ENCODE results near the gene TIGD3. TPM values are rescaled to one million over a fixed set of nuclear protein-coding genes. Genes with fewer than 3 reads are reported as not detected.
A peak's percentile ranks its signal among the peaks of the same experiment; 100 is the strongest.

The TIGD3 gene
- polyA plus RNA-seq, 3 donors from 2014 or later = 0.90 to 1.2 (median 0.90) TPM

DNA sequence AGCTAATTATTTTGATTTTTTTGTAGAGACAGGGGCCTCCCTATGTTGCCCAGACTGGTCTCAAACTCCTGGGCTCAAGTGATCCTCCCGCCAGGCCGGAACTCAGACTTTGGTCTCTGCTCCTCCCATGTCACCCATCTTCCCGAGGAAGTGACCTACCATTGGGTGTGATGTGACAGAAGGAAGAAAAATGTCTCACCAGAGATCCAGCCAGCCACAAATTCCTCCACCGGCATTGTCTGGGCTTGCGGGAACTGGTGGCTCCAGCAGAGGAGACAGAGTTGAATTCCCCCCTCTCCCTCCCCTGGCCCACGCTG, 27.1 kb downstream of the TIGD3 start:
- Mint-ChIP-seq H3K27ac (peak overlapping the region; percentile 99 to 100 (median 100)), H3K9me3 (no peaks in the 10 kb centered on the region), H3K4me3 (peak overlapping the region; percentile 86 to 93 (median 92)), H3K36me3 (no peaks in the 10 kb centered on the region), H3K27me3 (ENCODE audit: low read depth in 3 of 3) (peaks cover 4 to 27% (median 5%) of the 10 kb centered on the region in 3 donors), H3K4me1 (peaks cover 44 to 53% of the 10 kb centered on the region in 2 donors)
- DNase-seq = no peak

DNA sequence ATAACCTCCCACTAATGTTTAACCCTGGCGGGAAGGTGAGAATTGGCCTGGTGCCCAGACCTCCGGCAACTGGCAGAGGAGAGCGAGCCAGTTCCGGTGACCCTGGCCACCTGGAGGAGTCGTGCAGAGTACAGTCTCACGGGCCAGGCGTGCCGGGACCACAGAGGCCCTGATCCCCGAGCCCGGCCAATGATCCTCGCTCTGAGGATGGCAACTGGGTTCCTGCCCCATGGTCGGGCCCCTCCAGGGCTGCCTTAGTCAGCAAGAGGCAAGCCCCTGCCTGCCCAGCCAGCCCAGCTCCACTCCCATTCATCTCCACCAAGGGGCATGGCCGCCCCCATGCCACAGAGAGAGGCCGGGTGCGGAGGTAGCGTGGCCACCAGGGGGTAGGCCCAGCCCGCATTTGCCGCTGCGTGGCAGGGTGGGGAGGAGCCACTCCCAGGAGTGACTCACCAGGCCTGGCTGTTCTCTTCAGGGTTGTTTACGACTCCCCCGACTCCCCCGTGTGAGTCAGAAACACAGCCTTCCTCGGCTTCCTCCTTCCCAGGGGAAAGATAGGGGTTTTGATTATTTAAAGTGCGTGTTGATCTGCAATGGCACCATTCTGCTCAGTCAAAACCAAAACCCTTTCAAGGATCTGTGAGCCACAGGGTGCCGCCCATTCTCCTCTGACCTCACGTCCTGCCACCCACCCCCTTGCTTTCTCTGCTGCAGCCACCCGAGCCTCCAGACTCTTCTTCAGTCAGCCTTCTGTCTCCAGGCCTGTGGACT, 27.7 kb downstream of the TIGD3 start, which contains the start of gene SLC25A45:
SLC25A45 (minus strand) TSS at position 614 of the 771 bp plus-strand sequence. CDS start 695 bp downstream, outside the sequence.
- Mint-ChIP-seq H3K36me3 (no peaks in the 10 kb centered on the region), H3K27ac (peak within 1 kb of the TSS; percentile 99 to 100 (median 100)), H3K9me3 (no peaks in the 10 kb centered on the region), H3K4me1 (peaks cover 49 to 57% of the 10 kb centered on the region in 2 donors), H3K27me3 (ENCODE audit: low read depth in 3 of 3) (peaks cover 4 to 30% (median 5%) of the 10 kb centered on the region in 3 donors), H3K4me3 (peak within 1 kb of the TSS; percentile 86 to 93 (median 92))
- DNase-seq = peak; percentile 88 to 89 (median 88)

- Mint-ChIP-seq H3K36me3 (no peaks in the 10 kb centered on the region), H3K27ac (peak overlapping the region; percentile 99 to 100 (median 100)), H3K4me1 (peaks cover 52 to 60% of the 10 kb centered on the region in 2 donors), H3K27me3 (ENCODE audit: low read depth in 3 of 3) (peaks cover 3 to 31% (median 4%) of the 10 kb centered on the region in 3 donors), H3K4me3 (peak overlapping the region; percentile 86 to 93 (median 92)), H3K9me3 (no peaks in the 10 kb centered on the region)
- no peak for DNase-seq
Observed at GRCh38 chr11:65382804-65383368, 28.3 kb downstream of the TIGD3 start.

DNA sequence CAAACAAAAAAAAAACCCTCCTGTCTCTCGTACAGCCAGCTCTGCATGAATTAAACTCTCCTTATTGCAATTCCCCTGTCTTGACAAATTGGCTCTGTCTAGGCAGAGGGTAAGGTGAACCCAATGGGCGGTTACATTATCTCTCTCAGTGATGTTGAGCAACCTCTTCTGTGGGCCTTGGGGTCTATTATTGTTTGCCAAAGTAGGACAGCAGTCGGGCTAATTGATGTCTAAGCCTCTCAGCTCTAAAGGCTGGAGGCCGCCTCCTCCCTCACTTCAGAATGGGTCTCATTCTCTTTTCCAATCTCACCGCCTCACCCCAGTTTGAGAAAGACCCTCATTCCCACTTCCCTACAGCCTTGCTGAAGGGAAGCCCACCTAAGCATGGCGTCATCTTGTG, 29.2 kb downstream of the TIGD3 start:
- no peak for DNase-seq
- Mint-ChIP-seq H3K9me3 (no peaks in the 10 kb centered on the region), H3K27ac (peak overlapping the region; percentile 99 to 100 (median 100)), H3K4me1 (peaks cover 60 to 69% of the 10 kb centered on the region in 2 donors), H3K36me3 (no peaks in the 10 kb centered on the region), H3K4me3 (peak overlapping the region; percentile 77 to 90 (median 88)), H3K27me3 (ENCODE audit: low read depth in 3 of 3) (peaks cover 3 to 31% (median 4%) of the 10 kb centered on the region in 3 donors)

DNA sequence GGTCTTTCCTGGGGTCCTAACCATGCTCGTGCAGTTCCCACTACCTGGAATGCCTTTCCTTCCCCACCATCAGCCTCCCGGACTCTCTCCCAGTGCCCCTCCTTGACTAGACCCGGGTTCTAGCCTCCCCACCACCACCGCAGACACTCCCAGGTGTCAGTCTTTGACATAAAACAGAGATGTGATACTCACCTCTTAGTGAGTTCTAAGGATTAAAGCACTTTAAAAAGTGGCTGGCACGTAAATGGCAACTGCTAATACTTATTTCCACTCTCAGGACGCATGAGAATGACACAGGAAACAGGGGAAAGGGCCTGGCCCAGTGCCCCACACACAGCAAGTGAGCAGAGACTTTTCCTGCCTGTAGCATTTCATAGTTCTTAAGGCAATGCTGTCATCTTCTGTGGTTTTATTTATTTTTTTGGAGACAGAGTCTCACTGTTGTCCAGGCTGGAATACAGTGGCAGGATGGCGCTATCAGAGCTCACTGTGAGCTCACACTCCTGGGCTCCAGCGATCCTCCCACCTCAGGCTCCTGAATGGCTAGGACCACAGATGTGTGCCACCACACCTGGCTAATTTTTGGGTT, 29.8 kb downstream of the TIGD3 start:
- peaks cover 66 to 75% of the 10 kb centered on the region in 2 donors for H3K4me1 Mint-ChIP-seq
- H3K27me3 Mint-ChIP-seq (ENCODE audit: low read depth in 3 of 3) = peaks cover 3 to 31% (median 4%) of the 10 kb centered on the region in 3 donors
- H3K9me3 Mint-ChIP-seq = no peaks in the 10 kb centered on the region
- H3K36me3 Mint-ChIP-seq = no peaks in the 10 kb centered on the region
- H3K4me3 Mint-ChIP-seq = peak overlapping the region; percentile 77 to 90 (median 88)
- H3K27ac Mint-ChIP-seq = peak overlapping the region; percentile 99 to 100 (median 100)
- peak; percentile 50 to 54 (median 53) for DNase-seq

- peak within 1 kb of the TSS; percentile 99 to 100 (median 100) for H3K27ac Mint-ChIP-seq
- H3K9me3 Mint-ChIP-seq = no peaks in the 10 kb centered on the region
- no peaks in the 10 kb centered on the region for H3K36me3 Mint-ChIP-seq
- H3K27me3 Mint-ChIP-seq (ENCODE audit: low read depth in 3 of 3) = peaks cover 3 to 31% (median 4%) of the 10 kb centered on the region in 3 donors
- peak; percentile 92 to 94 (median 93) for DNase-seq
- H3K4me3 Mint-ChIP-seq = peak within 1 kb of the TSS; percentile 86 to 90 (median 88)
- H3K4me1 Mint-ChIP-seq = peaks cover 74 to 77% of the 10 kb centered on the region in 2 donors
Observed at GRCh38 chr11:65386307-65387140, 32.0 kb downstream of the TIGD3 start, which contains the start of gene FRMD8. FRMD8 (plus strand) TSS chr11:65386637; CDS start chr11:65387037, 400 bp downstream.

DNA sequence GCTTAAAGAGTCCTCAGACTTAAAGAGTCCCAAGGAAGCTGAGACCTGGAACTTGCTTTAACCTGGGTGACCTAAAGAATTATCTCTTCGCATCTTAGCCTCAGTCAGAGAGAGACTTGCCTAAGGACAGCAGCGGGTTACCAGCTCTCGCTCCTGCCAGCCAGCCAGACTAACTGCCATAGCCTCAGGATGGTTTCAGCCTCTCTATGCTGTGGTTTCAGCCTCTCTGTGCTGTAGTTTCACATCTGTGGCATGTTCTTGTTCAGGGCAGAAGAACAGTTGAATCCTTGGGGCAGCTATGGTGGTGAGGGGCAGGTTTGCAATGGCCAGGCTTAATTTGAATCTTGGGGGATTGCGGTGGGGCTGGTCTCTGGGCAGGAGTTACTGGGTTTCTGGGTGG, 34.2 kb downstream of the TIGD3 start:
- H3K4me1 Mint-ChIP-seq = peaks cover 58 to 66% of the 10 kb centered on the region in 2 donors
- H3K27me3 Mint-ChIP-seq (ENCODE audit: low read depth in 3 of 3) = peaks cover 3 to 18% (median 4%) of the 10 kb centered on the region in 3 donors
- no peak for DNase-seq
- peak overlapping the region in 5 of 6 donors; percentile 65 to 92 (median 77) for H3K27ac Mint-ChIP-seq
- H3K9me3 Mint-ChIP-seq = no peaks in the 10 kb centered on the region
- H3K36me3 Mint-ChIP-seq = peaks cover 0 to 6% (median 0%) of the 10 kb centered on the region in 3 donors
- peak overlapping the region; percentile 62 to 88 (median 74) for H3K4me3 Mint-ChIP-seq

DNA sequence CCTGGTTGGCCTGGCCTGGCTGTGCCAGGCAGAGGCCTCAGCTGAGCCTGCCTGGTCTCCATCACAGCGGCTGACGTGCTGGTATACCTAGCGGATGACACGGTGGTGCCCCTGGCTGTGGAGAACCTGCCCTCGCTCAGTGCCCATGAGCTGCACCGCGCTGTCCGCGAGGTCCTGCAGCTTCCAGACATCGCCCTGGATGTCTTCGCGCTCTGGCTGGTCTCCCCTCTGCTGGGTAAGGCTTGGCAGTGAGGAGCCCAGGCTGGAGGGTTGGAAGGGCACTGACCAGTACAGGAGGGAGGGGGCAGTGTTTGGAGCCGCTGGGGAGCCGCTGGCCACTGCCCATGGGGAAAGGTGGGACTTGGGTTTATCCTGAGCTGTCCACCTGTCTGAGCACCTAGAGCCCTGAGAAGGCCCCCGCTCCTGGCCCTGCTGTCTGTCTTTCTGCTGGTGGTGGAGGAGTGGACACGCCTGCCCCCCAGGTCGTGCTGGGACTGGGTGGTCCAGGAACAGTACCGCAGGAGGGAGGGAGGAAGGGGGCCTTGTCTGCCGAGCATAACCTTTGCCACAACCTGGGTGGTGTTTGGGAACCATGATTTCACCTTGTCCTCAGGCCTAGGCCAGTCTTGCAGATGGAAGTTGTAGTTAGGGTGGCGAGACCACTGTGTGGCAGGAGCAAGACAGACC, 34.9 kb downstream of the TIGD3 start:
- Mint-ChIP-seq H3K27ac (peak overlapping the region in 3 of 6 donors; percentile 57 to 66 (median 61)), H3K4me3 (peak overlapping the region in 2 of 5 donors; percentile 13 to 64), H3K4me1 (peaks cover 51 to 59% of the 10 kb centered on the region in 2 donors), H3K9me3 (no peaks in the 10 kb centered on the region), H3K27me3 (ENCODE audit: low read depth in 3 of 3) (peaks cover 3 to 17% (median 4%) of the 10 kb centered on the region in 3 donors), H3K36me3 (peaks cover 0 to 6% (median 0%) of the 10 kb centered on the region in 3 donors)
- no peak for DNase-seq

GRCh38 chr11:65390099-65390941, 35.8 kb downstream of the TIGD3 start:
- Mint-ChIP-seq H3K27me3 (ENCODE audit: low read depth in 3 of 3) (peaks cover 3 to 14% (median 4%) of the 10 kb centered on the region in 3 donors), H3K4me3 (peak overlapping the region in 1 of 5 donors; percentile 30), H3K9me3 (no peaks in the 10 kb centered on the region), H3K4me1 (peaks cover 42 to 50% of the 10 kb centered on the region in 2 donors), H3K36me3 (peaks cover 0 to 6% (median 0%) of the 10 kb centered on the region in 3 donors), H3K27ac (peak overlapping the region in 5 of 6 donors; percentile 35 to 61 (median 57))
- no peak for DNase-seq

DNA sequence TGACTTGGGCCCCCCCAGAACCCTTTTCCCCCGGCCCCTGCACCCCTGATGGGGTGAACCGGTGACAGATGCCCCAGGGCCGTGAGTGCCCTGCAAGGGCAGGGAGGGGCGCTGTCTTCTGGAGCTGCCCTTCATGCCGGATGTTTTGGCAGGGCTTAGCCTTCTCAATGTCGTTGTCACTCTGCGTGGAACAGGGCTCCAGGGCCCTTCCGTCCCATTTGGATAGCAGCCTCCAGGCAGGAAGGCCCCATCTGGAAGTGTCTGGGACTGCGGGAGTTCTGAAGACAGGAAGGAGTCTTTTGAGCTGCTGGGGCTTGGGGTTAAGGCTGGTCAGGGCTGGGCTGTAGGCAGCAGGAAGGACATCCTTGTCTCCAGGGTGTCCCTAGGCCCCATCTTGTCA, 36.4 kb downstream of the TIGD3 start:
- DNase-seq = no peak
- Mint-ChIP-seq H3K27ac (peak overlapping the region in 4 of 6 donors; percentile 59 to 65 (median 62)), H3K4me3 (no peak overlapping the region), H3K4me1 (peaks cover 38 to 44% of the 10 kb centered on the region in 2 donors), H3K27me3 (ENCODE audit: low read depth in 3 of 3) (peaks cover 2 to 9% (median 3%) of the 10 kb centered on the region in 3 donors), H3K36me3 (peaks cover 0 to 6% (median 0%) of the 10 kb centered on the region in 3 donors), H3K9me3 (no peaks in the 10 kb centered on the region)

DNA sequence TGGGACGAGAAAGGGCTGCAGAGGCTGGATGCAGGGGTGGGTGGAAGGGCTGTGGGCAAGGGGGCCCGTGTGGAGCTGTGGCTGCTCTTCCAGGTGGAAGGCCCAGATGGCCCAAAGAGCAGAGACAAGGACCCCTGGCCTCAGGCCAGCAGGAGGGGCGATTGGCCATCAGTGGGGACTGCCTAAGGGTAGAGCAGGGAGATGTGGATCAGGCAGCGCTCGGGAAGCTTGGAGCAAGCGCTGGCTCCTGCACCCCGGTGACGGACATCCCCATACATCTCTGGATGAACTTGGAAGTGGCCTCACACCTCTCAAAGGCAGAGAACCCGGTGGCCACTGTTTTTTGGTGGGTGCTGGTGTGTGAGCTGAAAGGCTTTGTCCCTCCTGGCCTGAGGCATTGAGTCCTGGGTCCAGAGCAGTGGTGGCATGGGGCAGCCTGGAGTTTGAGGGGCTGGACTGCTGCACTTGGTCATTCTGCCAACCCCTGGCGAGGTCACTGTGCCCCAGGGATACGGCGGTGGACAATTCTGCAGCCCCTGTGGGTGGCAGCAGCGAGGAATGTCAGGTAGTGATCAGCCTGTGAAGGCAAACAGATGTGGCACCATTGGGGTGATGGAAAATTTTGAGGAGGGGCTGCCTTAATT, 37.8 kb downstream of the TIGD3 start:
- H3K4me1 Mint-ChIP-seq = peaks cover 35 to 36% of the 10 kb centered on the region in 2 donors

More for the DNA sequence above, 37.8 kb downstream of the TIGD3 start:
- H3K36me3 Mint-ChIP-seq = peaks cover 2 to 9% (median 3%) of the 10 kb centered on the region in 3 donors
- H3K27me3 Mint-ChIP-seq (ENCODE audit: low read depth in 3 of 3) = no peaks in the 10 kb centered on the region
- no peak for DNase-seq
- peak overlapping the region in 4 of 6 donors; percentile 36 to 62 (median 50) for H3K27ac Mint-ChIP-seq
- H3K9me3 Mint-ChIP-seq = no peaks in the 10 kb centered on the region
- no peak overlapping the region for H3K4me3 Mint-ChIP-seq

Data from immature natural killer cell (primary cell).